Measurements from ENCODE around the gene COL4A2.
"Not testable (repeated sequence)": the region's sequence is repeated elsewhere in the genome, so short reads cannot be mapped to it uniquely, and the experiment has no call there.

GRCh38 chr13:110313733-110314132 is 6.6 kb downstream of the COL4A2 start:
- TF ChIP-seq POLR2AphosphoS5 (IDR thresholded peaks at IDR 0.05; ENCODE audit: low read depth, low read length); TAF1 (IDR thresholded peaks at IDR 0.05; ENCODE audit: borderline replicate concordance, low read depth, low read length); POLR2A (IDR thresholded peaks at IDR 0.05; ENCODE audit: low read depth, low read length): not testable (repeated sequence)
